ENCODE measurements around the gene ARL2BP.

Gene ARL2BP

DNA sequence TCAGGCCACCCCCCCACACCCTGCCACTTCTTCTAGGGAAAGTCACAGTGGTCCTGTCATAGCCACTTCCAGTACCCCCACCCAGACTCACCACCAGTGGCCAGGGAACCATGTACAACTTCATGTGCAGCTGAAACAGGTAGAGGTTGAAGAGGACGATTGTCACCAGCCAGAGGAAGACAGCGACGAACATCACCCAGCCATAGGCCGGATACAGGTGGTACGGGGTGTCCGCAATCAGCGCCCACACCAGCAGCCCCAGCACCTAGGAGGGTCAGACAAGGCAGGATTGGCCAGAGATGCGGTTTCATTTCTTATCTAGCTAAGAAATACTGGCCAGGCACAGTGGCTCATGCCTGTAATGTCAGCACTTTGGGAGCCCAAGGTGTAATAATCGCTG, 16.7 kb downstream of the ARL2BP start:
- Histone ChIP-seq H3K36me3 (no peaks in the 10 kb centered on the region), H3K9me3 (no peaks in the 10 kb centered on the region), H3K27ac (no peak overlapping the region), H3K4me1 (ENCODE audit: control insufficient read depth in 1 of 2, insufficient read depth in 1 of 2, low read depth in 1 of 2, low read length in 1 of 2) (no peaks in the 10 kb centered on the region), H3K4me3 (ENCODE audit: low read depth in 1 of 2, low read length in 1 of 2) (no peak overlapping the region), H3K27me3 (no peaks in the 10 kb centered on the region)
- no peak for TF ChIP-seq CTCF (IDR thresholded peaks at IDR 0.05)

GRCh38 chr16:57262841-57263540, 17.9 kb downstream of the ARL2BP start:
- no peaks in the 10 kb centered on the region for H3K9me3 ChIP-seq
- H3K27ac ChIP-seq, result no peak overlapping the region
- TF ChIP-seq CTCF (IDR thresholded peaks at IDR 0.05), result no peak
- no peaks in the 10 kb centered on the region for H3K4me1 ChIP-seq (ENCODE audit: control insufficient read depth in 1 of 2, insufficient read depth in 1 of 2, low read depth in 1 of 2, low read length in 1 of 2)
- no peak overlapping the region for H3K4me3 ChIP-seq (ENCODE audit: low read depth in 1 of 2, low read length in 1 of 2)
- no peaks in the 10 kb centered on the region for H3K27me3 ChIP-seq
- no peaks in the 10 kb centered on the region for H3K36me3 ChIP-seq

- Histone ChIP-seq H3K27ac (no peak overlapping the region), H3K4me3 (ENCODE audit: low read depth in 1 of 2, low read length in 1 of 2) (no peak overlapping the region), H3K27me3 (no peaks in the 10 kb centered on the region), H3K4me1 (ENCODE audit: control insufficient read depth in 1 of 2, insufficient read depth in 1 of 2, low read depth in 1 of 2, low read length in 1 of 2) (no peaks in the 10 kb centered on the region), H3K9me3 (no peaks in the 10 kb centered on the region), H3K36me3 (no peaks in the 10 kb centered on the region)
- no peak for TF ChIP-seq CTCF (IDR thresholded peaks at IDR 0.05)
Observed at GRCh38 chr16:57263541-57264351, 18.7 kb downstream of the ARL2BP start.

DNA sequence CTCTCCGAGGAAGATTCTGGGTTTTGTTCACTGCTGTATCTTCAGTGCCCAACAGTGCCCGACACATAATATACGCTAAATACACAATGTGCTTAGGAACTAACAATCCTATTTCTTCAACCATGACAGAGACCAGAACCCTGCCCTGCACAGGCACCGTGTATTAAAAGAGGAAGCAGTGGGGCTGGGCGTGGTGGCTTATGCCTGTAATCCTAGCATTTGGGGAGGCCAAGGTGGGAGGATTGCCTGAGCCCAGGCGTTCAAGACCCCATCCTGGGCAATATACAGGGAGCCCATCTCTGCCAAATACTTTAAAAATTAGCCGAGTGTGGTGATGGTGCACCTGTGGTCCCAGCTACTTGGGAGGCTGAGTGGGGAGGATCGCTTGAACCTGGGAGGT, 19.3 kb downstream of the ARL2BP start:
- Histone ChIP-seq H3K36me3 (no peaks in the 10 kb centered on the region), H3K27ac (no peak overlapping the region), H3K9me3 (no peaks in the 10 kb centered on the region), H3K27me3 (no peaks in the 10 kb centered on the region), H3K4me3 (ENCODE audit: low read depth in 1 of 2, low read length in 1 of 2) (no peak overlapping the region), H3K4me1 (ENCODE audit: control insufficient read depth in 1 of 2, insufficient read depth in 1 of 2, low read depth in 1 of 2, low read length in 1 of 2) (no peaks in the 10 kb centered on the region)
- TF ChIP-seq CTCF (IDR thresholded peaks at IDR 0.05), result no peak

DNA sequence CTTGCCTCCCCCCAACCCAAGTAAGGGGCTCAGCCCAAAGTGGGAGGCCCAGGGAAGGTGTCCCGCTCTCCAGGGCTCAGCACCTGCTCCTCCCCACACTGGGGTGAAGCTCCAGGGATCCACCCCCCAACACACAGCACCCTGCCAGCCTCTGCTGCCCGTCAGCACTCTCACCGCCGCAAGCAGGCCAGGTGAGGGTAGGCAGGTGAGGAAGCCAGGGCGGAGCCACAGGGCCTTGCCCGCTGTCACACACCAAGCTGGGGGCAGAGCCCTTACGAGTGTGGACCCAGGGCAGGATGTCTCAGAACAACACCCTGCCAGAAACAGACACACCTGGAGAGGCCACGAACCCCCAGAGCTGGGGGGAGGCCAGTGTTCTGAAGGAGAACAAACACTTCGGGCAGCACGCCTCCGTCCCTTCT, 19.9 kb downstream of the ARL2BP start:
- Histone ChIP-seq H3K4me1 (ENCODE audit: control insufficient read depth in 1 of 2, insufficient read depth in 1 of 2, low read depth in 1 of 2, low read length in 1 of 2) (no peaks in the 10 kb centered on the region), H3K4me3 (ENCODE audit: low read depth in 1 of 2, low read length in 1 of 2) (no peak overlapping the region), H3K27me3 (no peaks in the 10 kb centered on the region), H3K9me3 (no peaks in the 10 kb centered on the region), H3K27ac (no peak overlapping the region), H3K36me3 (no peaks in the 10 kb centered on the region)
- no peak for TF ChIP-seq CTCF (IDR thresholded peaks at IDR 0.05)

Measured in neutrophil (primary cell).